HG03039 (cell line): Measurements from ENCODE around the gene KLK15.

ENCODE experiments used
- ATAC-seq: cut with Tn5 transposase; IDR thresholded peaks from one replicate; pipeline ENCODE4 v1.9.1; 2021; ENCODE audit warnings: mild to moderate bottlenecking, moderate library complexity; ENCODE audit not compliant: unreplicated experiment

The KLK15 gene

DNA sequence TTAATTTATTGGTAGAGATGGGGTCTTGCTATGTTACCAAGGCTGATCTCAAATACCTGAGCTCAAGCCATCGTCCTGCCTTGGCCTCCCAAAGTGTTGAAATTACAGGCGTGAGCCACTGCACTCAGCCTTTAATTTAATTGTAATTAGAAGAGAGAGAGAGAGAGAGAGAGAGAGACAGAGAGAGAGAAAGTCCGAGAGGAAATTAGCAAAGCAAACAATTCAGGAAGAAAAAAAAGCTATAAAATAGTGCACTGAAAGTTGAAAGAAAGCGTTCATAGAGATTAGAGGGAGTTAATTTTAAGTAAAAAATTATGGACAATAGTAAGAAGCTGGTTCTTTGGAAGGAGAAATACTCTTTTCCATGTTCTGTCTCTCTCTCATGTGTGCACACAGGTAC, 56.1 kb downstream of the KLK15 start:
- ATAC-seq = no peak

DNA sequence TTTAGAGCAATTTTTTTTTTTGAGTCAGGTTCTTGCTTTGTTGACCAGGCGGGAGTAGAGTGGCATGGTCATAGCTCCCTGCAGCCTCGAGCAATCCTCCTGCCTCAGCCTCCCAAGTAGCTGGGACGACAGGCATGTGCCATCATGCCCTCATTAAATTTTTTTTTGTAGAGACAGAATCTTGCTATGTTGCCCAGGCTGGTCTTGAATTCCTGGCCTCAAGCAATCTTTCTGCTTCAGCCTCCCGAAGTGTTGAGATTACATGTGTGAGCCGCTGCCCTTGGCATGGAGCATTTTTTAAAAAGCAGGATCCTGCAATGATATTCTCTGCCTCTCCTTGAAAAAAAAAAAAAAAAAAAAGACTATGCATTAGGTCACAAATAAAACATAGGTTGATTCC, 57.2 kb downstream of the KLK15 start:
- no peak for ATAC-seq
